GM18907 (cell line): ENCODE data around the gene PPIL1.

ENCODE experiments used
- ATAC-seq: cut with Tn5 transposase; IDR thresholded peaks from one replicate; pipeline ENCODE4 v1.9.1; 2021; ENCODE audit warnings: mild to moderate bottlenecking, moderate library complexity; ENCODE audit not compliant: unreplicated experiment

PPIL1 gene

GRCh38 chr6:36837022-36837339 lies 37.6 kb downstream of the PPIL1 start:
- ATAC-seq = no peak

- no peak for ATAC-seq
Measured at GRCh38 chr6:36836111-36837021, 38.2 kb downstream of the PPIL1 start.

GRCh38 chr6:36834576-36835341 lies 39.8 kb downstream of the PPIL1 start:
- ATAC-seq = no peak

- no peak for ATAC-seq
Measured at GRCh38 chr6:36833182-36833789, 41.3 kb downstream of the PPIL1 start.

GRCh38 chr6:36832313-36832712 lies 42.3 kb downstream of the PPIL1 start:
- no peak for ATAC-seq

- no peak for ATAC-seq
Measured at GRCh38 chr6:36830577-36830976, 44.0 kb downstream of the PPIL1 start.

- no peak for ATAC-seq
Measured at GRCh38 chr6:36829919-36830544, 44.6 kb downstream of the PPIL1 start.

GRCh38 chr6:36827261-36828079 lies 47.1 kb downstream of the PPIL1 start:
- no peak for ATAC-seq

GRCh38 chr6:36826520-36827227 lies 47.9 kb downstream of the PPIL1 start:
- no peak for ATAC-seq

GRCh38 chr6:36825994-36826393 lies 48.6 kb downstream of the PPIL1 start:
- no peak for ATAC-seq

- no peak for ATAC-seq
Measured at GRCh38 chr6:36825452-36825851, 49.2 kb downstream of the PPIL1 start.

- no peak for ATAC-seq
Measured at GRCh38 chr6:36824253-36824652, 50.4 kb downstream of the PPIL1 start.

GRCh38 chr6:36823421-36824096 lies 51.0 kb downstream of the PPIL1 start:
- no peak for ATAC-seq

- ATAC-seq = no peak
Measured at GRCh38 chr6:36822506-36823269, 51.9 kb downstream of the PPIL1 start.

GRCh38 chr6:36821581-36822335 lies 52.8 kb downstream of the PPIL1 start:
- no peak for ATAC-seq

- no peak for ATAC-seq
Measured at GRCh38 chr6:36820700-36821580, 53.7 kb downstream of the PPIL1 start.

GRCh38 chr6:36818756-36819155 lies 55.8 kb downstream of the PPIL1 start:
- no peak for ATAC-seq
